Measurements from ENCODE around the gene CA5A.

The CA5A gene

GRCh38 chr16:87845807-87846619, 90.3 kb downstream of the CA5A start:
- DNase-seq = no peak

DNA sequence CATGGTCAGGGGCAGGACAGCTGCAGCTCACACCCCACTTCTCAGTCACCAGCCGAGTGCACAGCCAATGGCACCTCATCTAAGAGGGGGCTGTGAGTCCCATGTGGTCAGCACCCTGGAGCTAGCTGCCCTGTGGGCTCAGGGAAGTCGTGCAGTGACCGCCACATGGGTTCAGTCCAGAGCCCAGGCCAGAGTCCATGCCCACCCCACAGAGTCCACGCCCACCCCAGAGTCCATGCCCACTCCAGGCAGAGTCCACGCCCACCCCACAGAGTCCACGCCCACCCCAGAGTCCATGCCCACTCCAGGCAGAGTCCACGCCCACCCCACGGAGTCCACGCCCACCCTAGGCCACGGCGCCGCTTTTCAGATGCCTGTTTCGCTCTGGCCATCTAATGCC, 91.1 kb downstream of the CA5A start:
- no peak for DNase-seq

DNA sequence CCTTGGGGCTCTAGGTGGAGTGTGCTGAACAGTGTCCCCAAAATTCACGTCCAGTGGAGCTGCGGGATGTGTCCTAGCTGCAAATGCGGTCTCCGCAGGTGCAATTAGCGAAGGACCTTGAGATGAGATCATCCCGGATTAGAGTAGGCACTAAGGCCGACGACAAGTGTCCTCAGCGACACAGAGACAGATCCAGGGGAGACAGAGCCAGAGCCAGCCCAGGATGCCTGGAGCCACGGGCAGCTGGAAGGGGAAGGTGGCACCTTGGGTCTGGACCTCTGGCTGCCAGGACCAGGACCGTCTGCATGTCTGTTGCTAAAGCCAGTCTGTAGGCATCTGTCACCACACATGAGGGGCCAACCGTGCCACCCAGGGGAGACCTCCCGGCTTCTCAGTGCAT, 91.5 kb downstream of the CA5A start:
- DNase-seq = no peak

GRCh38 chr16:87844120-87844733, 92.1 kb downstream of the CA5A start:
- no peak for DNase-seq

DNA sequence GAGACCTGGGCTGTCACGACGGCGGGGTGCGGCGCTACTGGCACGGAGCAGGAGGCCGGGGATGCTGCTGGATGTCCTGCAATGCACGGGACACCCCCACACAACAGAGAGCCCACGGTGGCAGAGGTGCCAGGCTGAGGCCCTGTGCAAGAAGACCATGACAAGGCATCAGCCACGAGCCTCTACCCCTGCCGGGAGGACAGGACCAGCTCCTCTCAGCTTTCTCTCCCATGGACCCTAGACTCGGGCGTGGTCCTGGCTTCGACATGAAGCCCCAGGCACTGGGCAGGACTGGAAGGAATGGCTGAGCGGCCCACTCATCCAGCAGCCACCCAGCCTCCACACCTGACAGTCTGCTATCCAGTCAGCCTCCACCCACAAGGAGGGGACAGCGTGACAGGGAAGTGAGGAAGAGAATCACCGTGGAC, 92.6 kb downstream of the CA5A start:
- no peak for DNase-seq

DNA sequence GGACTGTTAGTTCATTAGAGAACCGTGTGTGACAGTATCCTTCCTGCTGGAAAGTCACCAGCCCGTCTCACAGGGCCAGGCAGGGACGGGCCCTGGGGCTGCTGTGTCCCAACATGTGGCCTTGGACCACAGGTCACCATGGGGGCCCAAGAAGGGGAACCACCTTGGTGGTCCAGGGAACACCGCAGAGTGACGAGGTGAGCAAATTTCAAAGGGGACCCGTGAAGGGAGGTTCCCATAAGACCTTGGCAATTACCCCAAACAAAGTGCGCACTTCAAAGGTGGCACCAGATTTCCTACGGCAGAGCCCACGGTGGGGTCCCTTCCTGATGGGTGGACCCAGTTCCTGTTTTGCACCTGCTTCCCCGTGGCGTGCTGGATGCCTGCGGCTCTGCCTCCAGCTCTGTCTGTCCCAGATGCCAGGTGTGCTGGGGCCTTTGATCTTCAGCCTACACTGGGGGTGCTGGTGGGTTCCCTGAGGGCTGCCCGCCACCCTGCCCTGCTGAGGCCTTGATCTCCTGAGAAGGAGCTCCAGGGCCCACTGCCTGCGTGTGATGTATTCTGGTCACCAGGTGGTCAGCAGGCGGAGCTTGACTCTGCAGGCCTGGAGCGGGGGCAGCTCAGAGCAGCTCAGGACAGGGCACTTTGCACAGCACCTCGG, 94.0 kb downstream of the CA5A start:
- DNase-seq = no peak

DNA sequence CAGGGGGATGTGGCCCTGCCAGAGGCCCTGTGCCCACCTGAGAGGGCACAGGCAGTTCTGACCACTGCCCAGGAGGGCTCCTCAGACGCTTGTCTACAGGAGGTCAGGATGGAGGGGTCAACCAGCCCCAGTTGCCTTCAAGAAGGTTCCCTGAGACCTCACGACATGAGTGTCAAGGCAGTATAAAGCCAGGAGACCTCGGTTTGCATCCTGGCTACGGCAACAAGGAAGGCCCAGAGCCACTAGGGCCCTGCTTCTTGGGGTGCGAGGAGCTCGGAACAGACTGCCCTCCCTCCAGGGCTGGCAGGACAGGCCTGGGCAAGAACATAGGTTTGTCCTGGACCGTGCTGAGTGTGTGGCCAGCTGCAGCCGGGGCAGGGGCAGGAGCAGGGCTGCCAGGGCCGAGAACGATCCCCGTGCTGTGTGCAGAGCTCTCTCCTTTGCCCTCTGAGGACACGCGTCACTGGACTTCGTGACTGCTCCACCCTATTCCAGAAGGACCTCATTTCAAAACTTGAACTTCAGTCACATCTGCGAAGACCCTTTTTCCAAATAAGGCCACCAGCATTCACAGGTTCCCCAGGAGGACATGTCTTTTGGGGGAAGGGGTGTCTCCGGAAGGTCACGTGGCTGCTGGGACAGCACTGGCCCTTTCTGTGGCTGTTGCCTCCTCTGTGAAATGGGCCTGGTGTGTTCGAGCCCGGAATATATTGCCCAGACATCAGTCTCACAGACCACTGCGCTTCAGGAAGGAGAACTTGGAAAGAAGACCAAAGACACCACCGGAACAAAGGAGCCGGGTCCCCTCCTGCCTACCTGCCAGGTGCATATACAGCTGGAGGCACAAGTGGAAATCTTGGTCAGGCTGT, 94.8 kb downstream of the CA5A start:
- no peak for DNase-seq

- no peak for DNase-seq
These were observed 95.9 kb downstream of the CA5A start for GRCh38 chr16:87840271-87840978.

GRCh38 chr16:87839542-87840270, 96.6 kb downstream of the CA5A start:
- DNase-seq = no peak

DNA sequence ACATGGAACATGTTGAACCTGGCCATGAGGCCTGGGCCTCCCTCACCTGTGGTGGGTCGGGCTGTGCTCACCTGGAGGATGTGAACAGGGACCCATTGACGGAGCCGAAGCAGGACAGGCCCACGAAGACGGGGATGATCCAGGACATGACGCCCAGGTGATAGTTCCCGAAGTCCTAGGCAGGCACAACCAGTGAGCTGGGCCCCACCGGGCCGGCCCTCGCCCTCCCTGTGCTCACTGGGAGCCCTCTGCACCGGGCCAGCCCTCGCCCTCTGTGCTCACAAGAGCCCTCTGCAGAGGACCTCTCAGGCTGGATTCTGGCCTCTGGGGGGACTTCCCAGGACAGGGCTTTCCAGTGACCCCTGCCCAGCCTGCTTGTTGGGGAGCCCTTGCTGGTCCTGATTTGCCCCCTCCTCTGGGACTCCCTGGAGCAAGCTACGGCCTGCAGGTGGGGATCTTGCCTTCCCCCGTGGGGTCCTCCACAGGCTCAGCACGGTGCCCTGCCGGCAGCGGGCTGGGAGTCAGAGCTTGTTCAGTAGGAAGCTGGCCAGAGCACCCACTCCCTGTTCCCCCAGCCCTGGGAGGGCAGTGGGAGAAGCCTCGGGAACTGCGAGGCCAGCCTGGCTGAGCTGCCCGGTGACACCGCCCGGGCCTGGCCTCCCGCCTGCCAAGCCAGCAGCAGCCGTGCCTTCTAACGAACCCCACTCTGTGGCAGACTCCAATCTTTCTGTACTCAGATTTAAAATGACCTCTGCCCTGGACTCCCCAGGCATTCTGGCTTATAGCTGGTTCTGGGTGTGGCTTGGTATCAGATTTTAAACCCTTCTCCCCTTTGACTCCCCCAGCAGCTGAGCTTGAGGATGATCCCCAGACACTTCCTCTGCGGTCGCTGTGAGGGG, 97.4 kb downstream of the CA5A start:
- DNase-seq = no peak

Data from activated CD4-positive, alpha-beta T cell treated with anti-CD3 and anti-CD28 coated beads for 48 hours (primary cell).